ENCODE data around the gene OR8K3. TPM values are rescaled to one million over a fixed set of nuclear protein-coding genes. Genes with fewer than 3 reads are reported as not detected.

Gene OR8K3
- total RNA-seq, 1 donor from 2014 or later = not detected

Other genes with a start within 250 kb of the OR8K3 start
- gene OR8I2, start 221.8 kb upstream of the OR8K3 start, total RNA-seq = not detected in 2 replicates
- not detected in 2 replicates for gene OR8H2, start 211.5 kb upstream of the OR8K3 start, total RNA-seq
- not detected in 2 replicates for gene OR8H3, start 192.8 kb upstream of the OR8K3 start, total RNA-seq
- gene OR8J3, start 174.9 kb upstream of the OR8K3 start, total RNA-seq = not detected in 2 replicates
- gene OR8K5, start 154.8 kb upstream of the OR8K3 start, total RNA-seq = not detected in 2 replicates
- gene OR5J2, start 138.5 kb upstream of the OR8K3 start, total RNA-seq = not detected in 2 replicates
- gene OR5T2, start 80.9 kb upstream of the OR8K3 start, total RNA-seq = not detected in 2 replicates
- gene OR5T3, start 62.9 kb upstream of the OR8K3 start, total RNA-seq = not detected in 2 replicates
- gene OR5T1, start 41.0 kb upstream of the OR8K3 start, total RNA-seq = not detected in 2 replicates
- not detected in 2 replicates for gene OR8H1, start 22.9 kb upstream of the OR8K3 start, total RNA-seq
- not detected in 2 replicates for gene OR8K1, start 30.9 kb downstream of the OR8K3 start, total RNA-seq
- gene OR8J1, start 39.1 kb downstream of the OR8K3 start, total RNA-seq = not detected in 2 replicates
- gene OR8U1, start 60.5 kb downstream of the OR8K3 start, total RNA-seq = not detected in 2 replicates
- not detected in 2 replicates for gene OR5AL1, start 97.6 kb downstream of the OR8K3 start, total RNA-seq
- gene OR5M3, start 158.2 kb downstream of the OR8K3 start, total RNA-seq = not detected in 2 replicates
- not detected in 2 replicates for gene OR5M8, start 176.2 kb downstream of the OR8K3 start, total RNA-seq
- gene OR5M11, start 228.1 kb downstream of the OR8K3 start, total RNA-seq = not detected in 2 replicates